ENCODE data around the gene NPHS1.
"Not testable (repeated sequence)": the region's sequence is repeated elsewhere in the genome, so short reads cannot be mapped to it uniquely, and the experiment has no call there.

NPHS1 gene

GRCh38 chr19:35879068-35879467 is 26.8 kb upstream of the NPHS1 start:
- no peak for DNase-seq

- DNase-seq = no peak
Observed at GRCh38 chr19:35874392-35874930, 22.2 kb upstream of the NPHS1 start.

GRCh38 chr19:35872180-35872579 is 19.9 kb upstream of the NPHS1 start:
- DNase-seq = no peak

GRCh38 chr19:35871611-35872010 is 19.3 kb upstream of the NPHS1 start:
- no peak for DNase-seq

GRCh38 chr19:35870798-35871197 is 18.5 kb upstream of the NPHS1 start:
- DNase-seq = no peak

GRCh38 chr19:35870124-35870736 is 17.9 kb upstream of the NPHS1 start:
- not testable (repeated sequence) for DNase-seq

GRCh38 chr19:35869327-35870123 is 17.2 kb upstream of the NPHS1 start:
- peak; percentile 86 to 88 for DNase-seq

- no peak for DNase-seq
Observed at GRCh38 chr19:35868823-35869326, 16.6 kb upstream of the NPHS1 start.

- peak; percentile 78 to 81 for DNase-seq
Observed at GRCh38 chr19:35868172-35868822, 16.0 kb upstream of the NPHS1 start, which contains the start of gene APLP1. TSS of gene APLP1 (plus strand) at chr19:35868574. CDS start at chr19:35868637, 63 bp downstream.

GRCh38 chr19:35863018-35863417 is 10.7 kb upstream of the NPHS1 start:
- no peak for DNase-seq

- DNase-seq = no peak
Observed at GRCh38 chr19:35862528-35862927, 10.2 kb upstream of the NPHS1 start.

GRCh38 chr19:35861640-35862160 is 9.4 kb upstream of the NPHS1 start:
- no peak for DNase-seq

GRCh38 chr19:35860818-35861639 is 8.7 kb upstream of the NPHS1 start:
- DNase-seq = no peak

GRCh38 chr19:35860436-35860817 is 8.1 kb upstream of the NPHS1 start:
- no peak for DNase-seq

GRCh38 chr19:35859414-35859813 is 7.1 kb upstream of the NPHS1 start:
- DNase-seq = no peak

- DNase-seq = no peak
Observed at GRCh38 chr19:35858311-35858710, 6.0 kb upstream of the NPHS1 start.

GRCh38 chr19:35856546-35857149 is 4.3 kb upstream of the NPHS1 start, which contains the start of gene KIRREL2:
TSS of gene KIRREL2 (plus strand) at chr19:35856911. CDS start at chr19:35857120, 209 bp downstream.
- DNase-seq = peak; percentile 37 to 49

- no peak for DNase-seq
Observed at GRCh38 chr19:35853038-35853756, 893 bp upstream of the NPHS1 start.

- DNase-seq = no peak
Observed at GRCh38 chr19:35851213-35852028, 883 bp downstream of the NPHS1 start.

GRCh38 chr19:35848919-35849505 is 3.3 kb downstream of the NPHS1 start:
- DNase-seq = no peak

Data from activated CD4-positive, alpha-beta T cell treated with anti-CD3 and anti-CD28 coated beads, Interleukin-2, amount 50 U/mL, for 48 hours (primary cell).